Muscle of arm (tissue), 14 donors: Measurements from ENCODE around the gene CASS4. TPM values are rescaled to one million over a fixed set of nuclear protein-coding genes. Genes with fewer than 3 reads are reported as not detected.
"Not testable (repeated sequence)": the region's sequence is repeated elsewhere in the genome, so short reads cannot be mapped to it uniquely, and the experiment has no call there.

Experiments
- DNase-seq: peaks from one replicate; pipeline ENCODE4 v3.0.0-alpha.2; 2013
- long read RNA-seq, 11 donors: transcript quantifications; one replicate each; lab custom pipeline, GENCODE V29; 2026
- polyA plus RNA-seq, 12 donors: library from polyadenylated mRNA; unstranded; fragments of 120-200 nt; gene quantifications; one replicate each; pipeline ENCODE4 v1.2.1, GENCODE V29; 2013; ENCODE audit not compliant: insufficient read length in 12 of 12

CASS4 gene
- polyA plus RNA-seq, result 1 to 10 TPM in 10 of 12 donors, not detected in 2; 3.4 to 8.9 (median 7.1) TPM
- long read RNA-seq, donor 1, result 0 reads
- long read RNA-seq, donor 2, result 0 reads
- long read RNA-seq, donor 3, result 0 reads
- long read RNA-seq, donor 4, result 0 reads
- long read RNA-seq, donor 5, result 0 reads
- long read RNA-seq, donor 6, result 0 reads
- long read RNA-seq, donor 7, result 0 reads
- long read RNA-seq, donor 8, result 0 reads
- long read RNA-seq, donor 9, result 0 reads
- long read RNA-seq, donor 10, result 0 reads
- long read RNA-seq, donor 11, result 0 reads

- DNase-seq, result no peak
Observed at GRCh38 chr20:56411759-56412472, at the start of gene CASS4. CASS4 (plus strand) TSS chr20:56412260; CDS start chr20:56412459, 199 bp downstream.

- DNase-seq, result no peak
Observed at GRCh38 chr20:56362833-56363413, 49.1 kb upstream of the CASS4 start.

- no peak for DNase-seq
Observed at GRCh38 chr20:56363491-56363890, 48.6 kb upstream of the CASS4 start.

- DNase-seq, result no peak
Observed at GRCh38 chr20:56368351-56369134, 43.5 kb upstream of the CASS4 start.

- DNase-seq, result no peak
Observed at GRCh38 chr20:56369179-56369578, 42.9 kb upstream of the CASS4 start.

GRCh38 chr20:56371977-56372376 is 40.1 kb upstream of the CASS4 start:
- DNase-seq, result no peak

- DNase-seq, result no peak
Observed at GRCh38 chr20:56372850-56373249, 39.2 kb upstream of the CASS4 start.

- no peak for DNase-seq
Observed at GRCh38 chr20:56373942-56374341, 38.1 kb upstream of the CASS4 start.

- DNase-seq, result no peak
Observed at GRCh38 chr20:56376331-56376730, 35.7 kb upstream of the CASS4 start.

- DNase-seq, result no peak
Observed at GRCh38 chr20:56378386-56378785, 33.7 kb upstream of the CASS4 start.

GRCh38 chr20:56380375-56380774 is 31.7 kb upstream of the CASS4 start:
- no peak for DNase-seq

- DNase-seq, result no peak
Observed at GRCh38 chr20:56381501-56381900, 30.6 kb upstream of the CASS4 start.

GRCh38 chr20:56382696-56383095 is 29.4 kb upstream of the CASS4 start:
- DNase-seq, result no peak

GRCh38 chr20:56383334-56383733 is 28.7 kb upstream of the CASS4 start:
- no peak for DNase-seq

- DNase-seq, result no peak
Observed at GRCh38 chr20:56385130-56385529, 26.9 kb upstream of the CASS4 start.

- DNase-seq, result no peak
Observed at GRCh38 chr20:56386219-56386618, 25.8 kb upstream of the CASS4 start.

GRCh38 chr20:56388882-56389281 is 23.2 kb upstream of the CASS4 start:
- DNase-seq, result no peak

- no peak for DNase-seq
Observed at GRCh38 chr20:56389807-56390206, 22.3 kb upstream of the CASS4 start.

- DNase-seq, result not testable (repeated sequence)
Observed at GRCh38 chr20:56390396-56390795, 21.7 kb upstream of the CASS4 start.

GRCh38 chr20:56391037-56391436 is 21.0 kb upstream of the CASS4 start:
- no peak for DNase-seq

GRCh38 chr20:56391596-56392131 is 20.4 kb upstream of the CASS4 start:
- no peak for DNase-seq
